ENCODE measurements around the gene WDR43.

WDR43 gene

DNA sequence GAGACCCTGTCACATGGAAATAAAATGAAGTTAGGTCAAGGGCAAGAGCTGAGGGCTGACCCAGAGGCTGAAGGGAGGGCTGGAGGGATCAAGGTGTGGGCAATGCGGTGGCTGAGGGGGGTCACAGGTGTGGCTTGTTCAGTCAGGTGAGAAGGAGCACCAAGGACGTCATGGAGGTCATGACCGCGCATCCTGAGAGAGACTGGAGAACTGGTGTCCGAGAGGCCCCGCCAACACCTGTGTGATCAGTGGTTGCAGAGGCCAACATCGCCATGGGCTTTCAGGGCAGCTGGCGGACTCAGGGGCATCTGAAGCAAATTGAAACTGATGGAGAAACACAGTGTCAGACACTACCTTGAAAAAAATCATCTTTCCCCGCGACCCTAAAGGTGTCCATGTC, 99.6 kb downstream of the WDR43 start:
- DNase-seq: no peak

DNA sequence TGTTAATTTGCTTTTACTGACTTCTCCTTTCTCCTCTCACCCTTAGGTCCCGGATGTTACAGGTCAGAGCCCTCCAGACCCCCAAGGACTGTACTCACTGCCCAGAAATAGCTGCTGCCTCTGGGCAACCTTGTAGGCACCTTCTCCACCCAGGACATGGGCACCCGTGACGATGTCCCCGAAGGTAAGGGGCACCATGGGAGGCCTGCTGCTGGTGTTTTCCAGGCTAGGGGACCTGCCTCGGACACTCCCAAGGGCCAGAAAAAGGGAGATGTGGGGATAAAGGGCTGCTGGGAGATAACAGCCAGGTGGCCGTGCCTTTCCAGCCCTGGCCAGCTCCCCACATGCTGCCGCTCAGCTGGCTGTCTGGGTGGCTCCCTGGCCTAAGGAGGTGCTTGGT, 100.2 kb downstream of the WDR43 start:
- no peak for DNase-seq

DNA sequence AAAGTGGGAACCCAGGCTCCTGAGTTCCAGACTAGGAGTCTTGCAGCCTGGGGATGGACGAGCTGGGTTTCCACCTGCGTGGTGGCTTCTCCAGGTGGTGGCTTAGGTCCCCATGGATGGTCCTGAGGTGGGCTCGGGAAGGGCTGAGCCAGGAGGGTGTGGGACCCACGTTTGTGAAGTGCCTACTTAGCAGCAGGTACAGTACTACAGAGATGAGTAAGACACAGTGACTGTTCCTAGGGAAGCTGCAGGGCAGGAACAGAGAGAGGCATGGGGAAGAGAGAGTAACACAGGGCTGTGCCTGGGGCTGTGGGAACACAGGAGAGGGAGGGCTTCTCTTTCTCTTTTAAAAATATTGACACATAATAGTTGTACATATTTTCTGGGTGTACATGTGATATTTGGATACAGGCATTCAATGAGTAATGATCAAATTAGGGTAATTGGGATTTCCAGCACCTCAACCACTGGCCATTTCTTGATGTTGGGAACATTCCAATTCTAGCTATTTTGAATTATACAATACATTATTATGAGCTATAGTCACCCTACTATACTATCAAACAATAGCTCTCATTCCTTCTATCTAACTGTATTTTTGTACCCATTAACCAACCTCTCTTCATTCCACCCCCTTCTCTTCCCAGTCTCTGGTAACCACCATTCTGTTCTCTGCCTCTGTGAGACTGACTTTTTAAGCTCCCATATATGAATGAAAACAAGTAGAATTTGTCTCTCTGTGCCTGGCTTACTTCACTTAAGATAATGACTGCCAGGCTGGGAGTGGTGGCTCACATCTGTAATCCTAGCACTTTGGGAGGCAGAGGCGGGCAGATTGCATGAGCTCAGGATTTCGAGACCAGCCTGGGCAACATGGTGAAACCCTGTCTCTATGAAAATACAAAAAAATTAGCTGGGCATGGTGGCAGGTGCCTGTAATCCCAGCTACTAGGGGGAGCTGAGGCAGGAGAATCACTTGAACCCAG, 101.6 kb downstream of the WDR43 start:
- peak; percentile 18 to 41 for DNase-seq

DNA sequence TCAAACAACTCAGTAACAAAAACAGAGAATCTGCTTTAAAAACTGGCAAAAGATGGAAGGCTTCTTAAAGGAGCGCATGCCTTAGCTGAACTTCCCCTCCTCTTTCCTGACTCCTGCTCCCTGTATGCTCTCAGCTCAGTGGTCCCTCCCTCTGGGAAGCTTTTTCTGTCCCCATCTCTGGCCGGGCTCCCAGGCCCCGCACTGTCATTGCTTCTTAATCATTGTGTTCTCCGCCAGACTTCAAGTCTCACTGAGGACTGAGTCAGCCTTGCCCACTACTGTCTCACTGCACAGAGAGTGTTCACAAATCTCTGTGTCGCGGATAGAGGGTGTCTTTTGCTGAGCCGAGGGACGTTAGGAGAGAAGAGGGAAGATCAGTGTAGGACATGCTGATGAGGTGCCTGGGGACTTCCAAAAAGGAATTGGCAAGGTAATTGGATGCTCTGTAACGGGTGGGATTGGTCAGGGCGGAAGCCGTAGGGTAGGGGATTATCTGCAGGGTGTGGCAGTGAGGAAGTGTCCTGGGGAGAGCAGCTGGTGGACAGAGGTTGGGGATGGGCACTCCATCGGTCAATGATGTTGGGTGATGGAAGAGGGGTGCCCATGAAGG, 102.9 kb downstream of the WDR43 start:
- DNase-seq: no peak

All from inflammatory macrophage (primary cell).